IPS-20b (cell line): ENCODE data around the gene SGCE.

Source experiments
- H3K27ac ChIP-seq: one replicate; pipeline ENCODE4 v1.5.1; 2013; ENCODE audit warnings: low read length
- H3K27me3 ChIP-seq: 2 replicates; pipeline ENCODE4 v1.6.1; 2013; ENCODE audit warnings: mild to moderate bottlenecking, low read length, inconsistent platforms; ENCODE audit not compliant: insufficient read depth
- H3K36me3 ChIP-seq: 2 replicates; pipeline ENCODE4 v1.6.1; 2013; ENCODE audit warnings: low read depth, mild to moderate bottlenecking, inconsistent platforms, low read length, moderate library complexity; ENCODE audit not compliant: insufficient read depth
- H3K4me1 ChIP-seq: 2 replicates; pipeline ENCODE4 v1.6.1; 2013; ENCODE audit warnings: mild to moderate bottlenecking, control low read depth, inconsistent platforms, low read length, moderate library complexity; ENCODE audit not compliant: insufficient read depth
- H3K4me3 ChIP-seq: 2 replicates; pipeline ENCODE4 v1.5.1; 2013; ENCODE audit warnings: mild to moderate bottlenecking, low read length, inconsistent platforms
- H3K9ac ChIP-seq: 2 replicates; pipeline ENCODE4 v1.6.1; 2013; ENCODE audit warnings: low read depth, mild to moderate bottlenecking, inconsistent platforms, low read length, moderate library complexity
- H3K9me3 ChIP-seq: 2 replicates; pipeline ENCODE4 v1.6.1; 2013; ENCODE audit warnings: mild to moderate bottlenecking, low read depth, low read length, inconsistent platforms; ENCODE audit not compliant: insufficient read depth

Gene SGCE

DNA sequence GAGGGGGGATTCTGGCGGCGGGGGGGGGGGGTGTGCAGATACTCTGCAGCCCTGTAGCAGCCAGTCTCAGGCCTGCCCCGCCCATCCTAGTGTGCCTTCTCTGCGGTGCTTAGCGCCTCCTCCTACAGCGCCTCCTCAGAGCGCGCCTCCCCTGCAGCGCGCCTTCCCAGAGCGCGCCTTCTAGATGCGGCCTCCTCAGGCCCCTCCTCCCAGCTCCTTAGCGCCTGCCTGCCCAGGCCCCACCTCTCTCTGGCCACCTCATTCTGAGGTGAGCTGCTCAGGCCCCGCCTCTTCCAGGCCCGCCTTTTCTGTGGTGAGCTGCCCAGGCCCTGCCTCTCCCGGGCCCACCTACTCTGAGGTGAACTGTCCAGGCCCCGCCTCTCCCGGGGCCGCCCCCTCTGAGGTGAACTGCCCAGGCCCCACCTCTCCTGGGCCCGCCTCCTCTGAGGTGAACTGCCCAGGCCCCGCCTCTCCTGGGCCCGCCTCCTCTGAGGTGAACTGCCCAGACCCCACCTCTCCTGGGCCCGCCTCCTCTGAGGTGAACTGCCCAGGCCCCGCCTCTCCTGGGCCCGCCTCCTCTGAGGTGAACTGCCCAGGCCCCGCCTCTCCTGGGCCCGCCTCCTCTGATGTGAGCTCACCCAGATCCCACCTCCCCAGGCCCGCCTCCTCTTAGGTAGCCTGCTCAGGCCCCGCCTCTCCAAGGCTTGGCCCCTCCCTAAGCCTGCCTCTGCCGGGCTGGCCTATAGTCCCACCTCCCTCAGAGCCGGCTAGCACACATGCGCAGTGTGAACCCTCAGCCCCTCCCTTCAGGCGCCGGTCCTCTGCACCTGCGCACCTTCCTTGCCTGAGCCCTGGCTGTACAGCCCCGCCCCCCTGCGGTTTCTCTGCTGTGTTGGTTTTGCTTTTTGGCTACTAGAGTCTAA lies 2.1 kb upstream of the SGCE start:
- Histone ChIP-seq H3K9me3 (0 out of 2 replicates have a peak, but pooled peaks cover 6% of the 10 kb centered on the region), H3K36me3 (no peaks in the 10 kb centered on the region), H3K27ac (no peak overlapping the region), H3K9ac (no peak overlapping the region), H3K4me3 (peak overlapping the region; percentile 77; the same call in 1 of the 2 replicates), H3K27me3 (peaks cover 21% of the 10 kb centered on the region), H3K4me1 (peaks cover 7% of the 10 kb centered on the region; the same call in 1 of the 2 replicates)

DNA sequence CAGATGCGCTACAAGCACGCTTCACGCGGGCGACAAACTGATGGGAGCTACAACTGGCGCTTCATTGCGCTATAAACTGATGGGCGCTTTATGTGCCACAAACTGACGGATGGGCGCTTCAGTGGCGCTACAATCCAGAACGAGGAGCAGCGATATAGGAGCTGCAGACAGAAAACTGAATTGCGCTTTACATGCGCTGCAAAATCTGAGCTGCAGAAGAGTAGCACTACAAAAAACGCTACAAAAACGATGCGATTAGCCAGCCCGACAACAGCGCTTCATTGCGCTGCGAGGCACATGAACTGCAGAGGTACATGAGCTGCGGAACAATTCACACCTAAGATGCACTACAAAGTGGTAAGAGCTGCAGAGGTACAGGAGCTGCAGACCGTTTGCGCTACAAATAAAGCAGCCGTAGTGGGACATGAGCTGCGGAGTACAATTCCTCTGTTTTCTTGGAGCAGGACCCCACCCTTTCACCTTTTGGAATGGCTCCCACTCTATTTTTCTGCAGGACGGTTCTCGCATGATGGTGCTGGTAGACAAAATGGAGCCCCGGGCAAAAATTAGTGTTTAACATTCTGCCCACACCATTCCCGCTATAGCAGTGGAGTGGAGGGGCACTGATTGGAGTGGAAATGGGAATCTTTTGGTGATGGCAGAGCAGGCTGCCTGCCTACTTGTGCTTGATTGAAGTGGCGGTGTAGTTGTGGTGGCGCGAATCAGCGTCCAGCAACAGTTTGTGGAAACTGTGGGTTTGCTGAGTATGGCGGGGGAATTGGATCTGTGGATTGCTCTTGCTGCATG lies 1.2 kb upstream of the SGCE start:
- no peak overlapping the region for H3K27ac ChIP-seq
- peak overlapping the region; percentile 70; the same call in 1 of the 2 replicates for H3K9ac ChIP-seq
- H3K9me3 ChIP-seq: 0 out of 2 replicates have a peak, but pooled peaks cover 6% of the 10 kb centered on the region

DNA sequence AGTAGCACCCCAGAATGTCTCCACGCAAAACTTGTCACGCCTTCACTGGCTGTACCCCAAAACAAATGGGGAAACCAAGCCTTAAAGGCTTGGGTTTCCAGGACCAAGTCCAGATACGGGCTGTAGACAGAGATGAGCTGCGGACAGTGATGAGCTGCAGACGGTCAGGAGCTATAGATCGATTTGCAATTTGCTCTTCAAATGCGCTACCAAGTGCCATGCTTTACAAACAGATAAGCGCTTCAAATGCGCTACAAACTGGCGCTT lies 658 bp upstream of the SGCE start:
- H3K9ac ChIP-seq: peak overlapping the region; percentile 17; the same call in 1 of the 2 replicates
- no peak overlapping the region for H3K27ac ChIP-seq
- H3K4me3 ChIP-seq: peak overlapping the region; percentile 77
- H3K9me3 ChIP-seq: 0 out of 2 replicates have a peak, but pooled peaks cover 6% of the 10 kb centered on the region
- peaks cover 21% of the 10 kb centered on the region for H3K27me3 ChIP-seq
- peaks cover 7% of the 10 kb centered on the region; the same call in 1 of the 2 replicates for H3K4me1 ChIP-seq
- H3K36me3 ChIP-seq: no peaks in the 10 kb centered on the region

More for the DNA sequence above, 1.2 kb upstream of the SGCE start:
- peaks cover 21% of the 10 kb centered on the region for H3K27me3 ChIP-seq
- H3K4me1 ChIP-seq: peaks cover 7% of the 10 kb centered on the region; the same call in 1 of the 2 replicates
- peak overlapping the region; percentile 77 for H3K4me3 ChIP-seq
- H3K36me3 ChIP-seq: no peaks in the 10 kb centered on the region

DNA sequence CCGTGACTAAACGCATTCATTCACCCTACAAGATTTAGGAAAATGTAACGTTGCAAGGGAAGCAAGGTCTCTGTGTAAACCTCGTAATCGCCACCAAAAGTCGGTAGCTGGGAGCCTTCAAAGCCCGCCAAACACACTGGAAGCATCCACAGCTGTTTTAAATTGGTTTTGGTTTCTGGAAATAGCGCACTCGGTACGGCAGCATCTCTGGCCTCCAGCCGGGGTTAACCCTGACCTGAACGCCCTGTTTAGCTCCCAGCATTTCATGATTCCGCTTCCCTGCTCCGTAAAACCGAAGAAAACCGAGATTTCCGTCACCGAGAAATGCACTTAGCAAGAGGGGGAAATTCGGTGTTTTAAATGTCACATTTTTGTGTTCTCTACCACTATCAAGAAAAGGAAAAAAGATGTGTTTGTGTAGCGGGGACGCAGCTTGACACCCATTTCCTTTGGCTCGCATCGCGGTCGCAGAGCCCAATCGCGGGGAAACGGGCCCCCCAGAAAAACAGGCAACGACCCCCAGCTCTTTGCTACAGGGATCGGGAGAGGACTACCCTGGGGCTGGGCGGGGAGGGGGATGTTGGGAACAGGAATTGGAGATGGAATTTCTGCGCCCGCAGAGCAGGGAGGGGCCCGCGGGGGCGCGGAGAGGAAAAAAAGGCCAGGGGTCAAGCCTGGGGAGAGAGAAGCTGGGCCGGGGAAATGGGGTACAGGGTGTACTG lies 646 bp downstream of the SGCE start:
- Histone ChIP-seq H3K4me3 (peak overlapping the region; percentile 86), H3K27ac (no peak overlapping the region), H3K9me3 (0 out of 2 replicates have a peak, but pooled peaks cover 6% of the 10 kb centered on the region), H3K4me1 (peaks cover 5% of the 10 kb centered on the region; the same call in 1 of the 2 replicates), H3K27me3 (peaks cover 21% of the 10 kb centered on the region), H3K36me3 (no peaks in the 10 kb centered on the region), H3K9ac (peak overlapping the region; percentile 71)

DNA sequence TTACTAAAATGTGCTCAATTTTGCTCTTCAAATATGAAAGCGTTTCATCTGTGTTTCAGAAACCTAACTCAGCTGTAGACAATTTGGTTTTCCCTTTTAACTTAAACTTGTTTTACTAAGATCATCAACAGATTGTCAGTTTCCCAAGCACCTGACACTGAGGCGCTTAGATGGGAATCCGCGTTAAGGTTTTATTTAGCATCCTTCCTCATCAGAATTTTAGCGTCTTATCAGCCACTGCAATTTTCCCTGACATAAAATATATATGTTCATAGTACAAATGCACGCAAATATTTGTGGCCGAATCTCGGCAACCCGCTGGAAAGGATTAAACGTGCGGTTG lies 1.2 kb downstream of the SGCE start:
- no peaks in the 10 kb centered on the region for H3K36me3 ChIP-seq
- H3K4me1 ChIP-seq: peaks cover 6% of the 10 kb centered on the region
- H3K27ac ChIP-seq: no peak overlapping the region
- H3K9ac ChIP-seq: peak overlapping the region; percentile 71; the same call in 1 of the 2 replicates
- 0 out of 2 replicates have a peak, but pooled peaks cover 6% of the 10 kb centered on the region for H3K9me3 ChIP-seq
- peaks cover 21% of the 10 kb centered on the region for H3K27me3 ChIP-seq
- peak overlapping the region; percentile 86 for H3K4me3 ChIP-seq

DNA sequence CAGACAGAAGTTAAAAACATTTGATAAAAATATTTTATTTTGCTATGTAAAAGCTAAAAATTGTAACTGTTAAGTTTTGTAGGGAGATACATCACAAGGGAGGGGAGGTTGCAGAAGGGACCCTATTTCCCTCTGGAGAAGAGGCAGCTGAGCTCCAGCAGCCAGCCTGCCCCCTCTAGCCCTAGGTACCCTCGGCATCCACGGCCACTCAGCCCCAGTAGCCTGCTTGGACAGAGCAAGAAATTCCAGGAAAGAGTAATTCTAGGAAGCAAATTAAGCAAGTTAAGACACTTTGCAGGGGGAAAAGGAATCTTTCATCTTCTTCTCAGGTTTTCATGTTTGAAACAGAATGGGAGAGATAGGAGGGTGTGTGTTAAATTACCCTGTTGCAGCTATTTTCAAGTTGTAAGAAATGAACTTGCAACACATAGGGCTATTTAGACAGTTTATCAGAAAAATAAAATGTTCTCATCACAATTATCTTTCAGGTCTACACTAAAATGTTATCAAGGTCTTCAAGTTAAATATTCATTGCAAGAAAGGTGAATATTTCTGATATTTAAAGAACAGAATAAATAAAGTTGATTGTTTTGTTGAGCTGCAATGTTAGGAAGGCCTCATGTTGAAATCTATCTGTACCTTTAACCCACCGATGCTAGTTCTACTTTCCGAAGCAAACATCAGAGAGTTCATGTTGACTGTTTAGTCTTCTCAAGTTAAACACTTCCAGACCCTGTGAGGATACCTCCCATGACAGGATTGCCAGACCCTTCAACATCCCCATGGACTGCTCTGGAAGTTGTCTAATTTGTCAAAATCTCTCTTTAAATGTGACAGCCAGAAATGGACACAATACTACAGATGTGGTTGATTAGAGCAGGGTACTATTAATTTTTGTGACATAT lies 5.5 kb downstream of the SGCE start:
- peaks cover 13% of the 10 kb centered on the region for H3K27me3 ChIP-seq
- no peaks in the 10 kb centered on the region for H3K9me3 ChIP-seq
- H3K4me3 ChIP-seq: no peak overlapping the region
- H3K4me1 ChIP-seq: peaks cover 30% of the 10 kb centered on the region
- no peak overlapping the region for H3K27ac ChIP-seq
- H3K36me3 ChIP-seq: no peaks in the 10 kb centered on the region
- H3K9ac ChIP-seq: no peak overlapping the region

DNA sequence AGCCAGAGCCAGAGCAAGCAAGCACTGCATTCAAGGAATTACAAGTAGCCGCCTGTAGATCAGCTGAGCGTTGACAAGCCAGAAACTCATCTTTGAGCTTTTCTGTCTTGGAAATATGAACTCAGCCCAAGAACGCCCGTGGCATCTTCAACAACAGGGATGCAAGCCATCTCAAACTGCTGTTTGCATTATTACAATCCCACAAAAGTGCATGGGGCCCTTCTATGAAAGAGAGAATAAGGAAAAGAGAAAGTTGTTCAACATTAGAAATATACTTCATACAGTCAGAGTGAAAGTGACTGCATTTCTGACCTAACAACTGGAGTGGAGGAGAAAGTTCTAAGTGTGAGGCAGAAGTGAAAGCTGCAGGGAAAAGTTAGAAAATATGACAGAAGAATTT lies 6.5 kb downstream of the SGCE start:
- Histone ChIP-seq H3K27me3 (peaks cover 7% of the 10 kb centered on the region; the same call in 1 of the 2 replicates), H3K4me3 (no peak overlapping the region), H3K36me3 (no peaks in the 10 kb centered on the region), H3K27ac (no peak overlapping the region), H3K4me1 (peaks cover 28% of the 10 kb centered on the region), H3K9ac (no peak overlapping the region), H3K9me3 (no peaks in the 10 kb centered on the region)

DNA sequence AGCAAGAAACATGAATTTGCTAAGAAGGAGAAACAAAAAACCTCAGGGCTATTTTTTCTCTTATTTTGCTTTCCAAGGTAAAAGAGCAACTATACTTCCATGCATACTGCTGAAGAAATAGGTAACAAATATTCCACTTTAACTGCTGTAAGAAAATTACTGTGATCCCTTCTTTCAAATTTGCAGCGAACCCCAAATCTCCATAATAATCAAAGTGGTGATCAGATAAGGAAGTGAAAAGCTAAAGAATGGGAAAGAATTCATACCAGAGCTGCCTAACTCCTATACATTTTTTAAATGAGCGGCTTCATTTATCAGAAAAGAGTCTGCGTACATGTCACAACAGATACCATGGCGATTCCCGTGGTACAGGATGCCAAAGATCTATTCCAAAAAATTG lies 7.2 kb downstream of the SGCE start:
- Histone ChIP-seq H3K27ac (no peak overlapping the region), H3K36me3 (no peaks in the 10 kb centered on the region), H3K4me1 (peaks cover 33% of the 10 kb centered on the region), H3K9ac (no peak overlapping the region; the same call in 1 of the 2 replicates), H3K27me3 (no peaks in the 10 kb centered on the region; the same call in 1 of the 2 replicates), H3K9me3 (no peaks in the 10 kb centered on the region), H3K4me3 (peak overlapping the region; percentile 41; the same call in 1 of the 2 replicates)

DNA sequence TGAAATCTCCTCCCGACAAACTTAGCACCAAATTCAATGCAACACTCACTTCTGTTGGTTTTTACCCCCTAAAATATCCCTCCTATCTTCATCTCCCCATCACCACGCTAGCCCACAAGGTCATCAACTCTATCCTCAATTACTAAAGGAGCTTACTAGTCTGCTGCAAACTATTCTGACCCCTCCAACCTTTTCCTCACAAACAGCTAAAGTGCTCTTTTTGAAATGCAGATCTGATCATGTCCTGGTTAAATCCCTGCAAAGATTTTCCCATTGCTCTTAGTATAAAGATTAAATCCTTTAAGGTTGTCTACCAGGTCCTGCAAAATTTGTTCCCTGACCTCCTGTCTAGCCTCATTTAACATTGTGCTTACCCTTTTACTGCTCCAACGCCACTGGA lies 8.6 kb downstream of the SGCE start:
- Histone ChIP-seq H3K9me3 (no peaks in the 10 kb centered on the region), H3K36me3 (no peaks in the 10 kb centered on the region), H3K4me3 (no peak overlapping the region), H3K27me3 (no peaks in the 10 kb centered on the region), H3K9ac (no peak overlapping the region), H3K4me1 (peaks cover 39% of the 10 kb centered on the region), H3K27ac (no peak overlapping the region)

DNA sequence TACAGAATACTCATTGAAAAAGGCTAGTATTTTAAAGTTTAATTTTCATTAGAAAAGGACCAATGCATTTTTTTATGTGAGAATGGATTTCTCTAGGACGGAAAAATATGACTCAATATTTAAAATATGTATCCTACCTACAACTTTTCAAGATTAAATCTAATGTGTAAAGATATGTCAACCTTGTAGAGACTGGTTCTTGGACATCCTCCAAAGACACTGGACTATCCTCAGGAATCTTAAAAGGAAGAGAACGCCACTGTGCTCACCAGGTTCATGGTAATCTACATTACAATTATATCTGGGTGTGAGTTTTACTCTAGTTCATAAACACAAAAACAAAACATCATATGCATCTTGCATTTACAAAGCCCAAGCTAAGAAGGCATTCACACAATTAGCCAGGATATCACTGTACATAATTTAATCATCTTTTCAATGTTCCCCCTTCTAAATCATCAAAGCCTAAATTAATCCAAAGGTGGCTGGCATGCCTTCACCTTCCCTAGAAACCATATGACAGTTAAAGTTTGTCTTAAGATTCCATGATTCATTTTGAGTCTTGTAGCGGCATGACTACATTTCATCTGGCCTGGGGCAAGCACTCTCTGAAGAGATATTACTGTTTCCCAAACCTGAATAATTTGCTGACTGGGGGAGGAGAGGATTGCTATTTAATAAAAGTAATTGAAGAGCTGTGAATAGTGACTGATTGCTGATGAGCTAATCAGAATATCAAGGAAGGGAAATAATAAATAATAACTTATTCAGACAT lies 12.0 kb downstream of the SGCE start:
- H3K4me1 ChIP-seq: peaks cover 35% of the 10 kb centered on the region
- no peaks in the 10 kb centered on the region for H3K9me3 ChIP-seq
- no peak overlapping the region for H3K4me3 ChIP-seq
- H3K36me3 ChIP-seq: no peaks in the 10 kb centered on the region
- no peak overlapping the region for H3K9ac ChIP-seq
- H3K27me3 ChIP-seq: no peaks in the 10 kb centered on the region
- no peak overlapping the region for H3K27ac ChIP-seq
